GM13977 (cell line): ENCODE data around the gene BCAN.

Source experiments
- DNase-seq: peaks from one replicate; pipeline ENCODE4 v3.0.0; 2012; ENCODE audit warnings: low spot score
- CTCF ChIP-seq: IDR thresholded peaks from 2 replicates; pipeline ENCODE4 v1.5.1; 2012; ENCODE audit warnings: mild to moderate bottlenecking, control low read depth; ENCODE audit not compliant: insufficient read depth; ENCODE audit errors: extremely low read depth, missing control alignments
- in situ Hi-C: fragments of 300-500 bp; cut with MboI; formaldehyde crosslinking; loops from one replicate; pipeline ENCODE4 v1.12.0; 2022; ENCODE audit warnings: low sequenced_read_pairs, low pct_unique_long_range_greater_than_20kb, mixed read lengths, inconsistent platforms; ENCODE audit not compliant: unreplicated experiment

BCAN gene

GRCh38 chr1:156648496-156648895 is 6.6 kb downstream of the BCAN start:
- no peak for TF ChIP-seq CTCF
- DNase-seq: no peak
- in situ Hi-C loops: no loop called here

GRCh38 chr1:156648951-156649350 is 7.0 kb downstream of the BCAN start:
- in situ Hi-C loops: no loop called here
- DNase-seq: no peak
- no peak for TF ChIP-seq CTCF

- no peak for DNase-seq
- in situ Hi-C loops: no loop called here
Measured at GRCh38 chr1:156652131-156652991, 10.4 kb downstream of the BCAN start.

GRCh38 chr1:156652992-156653355 is 11.1 kb downstream of the BCAN start:
- no peak for TF ChIP-seq CTCF
- DNase-seq: no peak
- in situ Hi-C loops: no loop called here

More at GRCh38 chr1:156652131-156652991, 10.4 kb downstream of the BCAN start:
- no peak for TF ChIP-seq CTCF

- DNase-seq: no peak
- in situ Hi-C loops: no loop called here
- no peak for TF ChIP-seq CTCF
Measured at GRCh38 chr1:156654700-156655099, 12.8 kb downstream of the BCAN start.

- no peak for TF ChIP-seq CTCF
- no peak for DNase-seq
- in situ Hi-C loops: no loop called here
Measured at GRCh38 chr1:156655151-156655903, 13.4 kb downstream of the BCAN start.
